Muscle of leg (tissue), 11 donors: ENCODE results near the gene PAN2. TPM values are rescaled to one million over a fixed set of nuclear protein-coding genes. Genes with fewer than 3 reads are reported as not detected.
"Not testable (repeated sequence)": the region's sequence is repeated elsewhere in the genome, so short reads cannot be mapped to it uniquely, and the experiment has no call there.

ENCODE experiments used
- DNase-seq: peaks from one replicate; pipeline ENCODE4 v3.0.0; 2013
- H3K27ac ChIP-seq: one replicate; pipeline ENCODE4 v1.5.1; 2013; ENCODE audit warnings: mild to moderate bottlenecking, low read length, control low read depth
- H3K27me3 ChIP-seq: one replicate; pipeline ENCODE4 v1.6.1; 2013; ENCODE audit warnings: low read length; ENCODE audit not compliant: control insufficient read depth, insufficient read depth
- H3K36me3 ChIP-seq: one replicate; pipeline ENCODE4 v1.6.1; 2013; ENCODE audit warnings: low read length; ENCODE audit not compliant: control insufficient read depth, insufficient read depth
- H3K4me1 ChIP-seq: one replicate; pipeline ENCODE4 v1.6.1; 2013; ENCODE audit warnings: low read length; ENCODE audit not compliant: control insufficient read depth, insufficient read depth
- H3K4me3 ChIP-seq: one replicate; pipeline ENCODE4 v1.5.1; 2013; ENCODE audit warnings: low read length, control low read depth
- H3K9me3 ChIP-seq: replicated peaks from 2 replicates; pipeline ENCODE4 v1.6.1; 2013; ENCODE audit warnings: low read depth, low read length; ENCODE audit not compliant: control insufficient read depth
- WGBS: methylation state at CpG from one replicate; pipeline ENCODE4 v1.1.5; 2013; ENCODE audit warnings: missing lambda C conversion rate; ENCODE audit not compliant: insufficient coverage; 5-methylcytosine and 5-hydroxymethylcytosine counted together
- polyA plus RNA-seq, 8 donors: library from polyadenylated mRNA; unstranded; fragments of 120-200 nt; gene quantifications; one replicate each; pipeline versions ENCODE4 v1.2.1 to v1.2.3, GENCODE V29; 2013; ENCODE audit warnings: inconsistent platforms in 1 of 8, low replicate concordance in 1 of 8; ENCODE audit not compliant: insufficient read length in 8 of 8, insufficient read depth in 1 of 8
- total RNA-seq: library from RNA; stranded (reverse); fragments of 120-200 nt; gene quantifications from one replicate; pipeline ENCODE4 v1.2.4, GENCODE V29; 2013

Gene PAN2
- total and polyA plus RNA-seq, 9 donors, result 27.9 to 49.6 (median 41.7) TPM

GRCh38 chr12:56330936-56331490, 2.8 kb downstream of the PAN2 start:
- Histone ChIP-seq H3K9me3 (no peaks in the 10 kb centered on the region), H3K36me3 (peaks cover 25% of the 10 kb centered on the region), H3K4me3 (no peak overlapping the region), H3K4me1 (peaks cover 13% of the 10 kb centered on the region), H3K27me3 (no peaks in the 10 kb centered on the region), H3K27ac (no peak overlapping the region)
- WGBS, result no CpG with 5 or more reads among the region's 7 CpGs
- no peak for DNase-seq

DNA sequence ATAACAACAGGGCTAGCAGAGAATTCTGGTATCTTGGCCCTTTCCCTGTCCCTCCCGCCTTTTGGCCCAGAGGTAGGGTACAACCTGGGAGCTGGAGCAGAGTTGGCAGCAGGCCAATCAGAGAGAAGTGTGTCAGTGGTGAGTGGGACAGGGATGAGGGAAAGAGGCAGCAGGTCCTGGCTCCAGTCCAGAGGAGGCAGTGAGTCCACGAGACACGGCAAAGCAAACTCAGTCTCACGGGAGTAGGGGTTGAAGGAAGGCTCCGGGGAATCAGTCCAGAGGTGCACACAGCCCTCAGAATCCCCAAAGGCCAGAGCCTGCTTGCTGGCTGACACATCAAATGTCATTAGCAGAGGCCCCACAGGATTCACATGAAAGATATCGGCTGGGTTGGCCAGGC, 7.3 kb downstream of the PAN2 start:
- DNase-seq, result no peak
- 92% methylated on average over 5 of the region's 6 CpGs for WGBS
- no peaks in the 10 kb centered on the region for H3K4me1 ChIP-seq
- H3K9me3 ChIP-seq, result no peaks in the 10 kb centered on the region
- H3K4me3 ChIP-seq, result no peak overlapping the region
- no peak overlapping the region for H3K27ac ChIP-seq
- H3K27me3 ChIP-seq, result no peaks in the 10 kb centered on the region
- H3K36me3 ChIP-seq, result peaks cover 66% of the 10 kb centered on the region

GRCh38 chr12:56326126-56326525, 7.7 kb downstream of the PAN2 start:
- no peaks in the 10 kb centered on the region for H3K4me1 ChIP-seq
- 97% methylated on average over 5 of the region's 8 CpGs for WGBS
- no peaks in the 10 kb centered on the region for H3K27me3 ChIP-seq
- DNase-seq, result no peak
- H3K4me3 ChIP-seq, result no peak overlapping the region
- peaks cover 66% of the 10 kb centered on the region for H3K36me3 ChIP-seq
- H3K9me3 ChIP-seq, result no peaks in the 10 kb centered on the region
- H3K27ac ChIP-seq, result no peak overlapping the region

GRCh38 chr12:56324206-56324605, 9.6 kb downstream of the PAN2 start:
- no peak overlapping the region for H3K4me3 ChIP-seq
- H3K36me3 ChIP-seq, result peaks cover 78% of the 10 kb centered on the region
- H3K4me1 ChIP-seq, result no peaks in the 10 kb centered on the region
- no peaks in the 10 kb centered on the region for H3K27me3 ChIP-seq
- 92% methylated on average over 2 of the region's 6 CpGs for WGBS
- H3K9me3 ChIP-seq, result no peaks in the 10 kb centered on the region
- H3K27ac ChIP-seq, result no peak overlapping the region
- no peak for DNase-seq

DNA sequence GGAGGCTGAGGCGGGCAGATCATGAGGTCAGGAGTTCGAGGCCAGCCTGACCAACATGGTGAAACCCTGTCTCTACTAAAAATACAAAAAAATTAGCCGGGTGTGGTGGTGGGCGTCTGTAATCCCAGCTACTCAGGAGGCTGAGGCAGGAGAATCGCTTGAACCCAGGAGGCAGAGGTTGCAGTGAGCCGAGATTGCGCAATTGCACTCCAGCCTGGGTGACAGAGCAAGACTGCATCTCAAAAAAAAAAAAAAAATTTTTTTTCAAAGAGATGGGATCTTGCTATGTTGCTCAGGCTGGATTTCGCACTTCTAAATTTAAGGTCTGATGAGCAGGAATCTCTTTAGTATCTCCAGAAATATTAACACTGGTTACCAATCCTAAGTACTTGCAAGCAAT, 12.2 kb downstream of the PAN2 start:
- H3K4me3 ChIP-seq, H3K27me3 ChIP-seq, H3K4me1 ChIP-seq, H3K9me3 ChIP-seq, H3K27ac ChIP-seq, DNase-seq: not testable (repeated sequence)
- WGBS, result 80% methylated on average over 1 of the region's 8 CpGs
- H3K36me3 ChIP-seq, result peaks cover 73% of the 10 kb centered on the region

DNA sequence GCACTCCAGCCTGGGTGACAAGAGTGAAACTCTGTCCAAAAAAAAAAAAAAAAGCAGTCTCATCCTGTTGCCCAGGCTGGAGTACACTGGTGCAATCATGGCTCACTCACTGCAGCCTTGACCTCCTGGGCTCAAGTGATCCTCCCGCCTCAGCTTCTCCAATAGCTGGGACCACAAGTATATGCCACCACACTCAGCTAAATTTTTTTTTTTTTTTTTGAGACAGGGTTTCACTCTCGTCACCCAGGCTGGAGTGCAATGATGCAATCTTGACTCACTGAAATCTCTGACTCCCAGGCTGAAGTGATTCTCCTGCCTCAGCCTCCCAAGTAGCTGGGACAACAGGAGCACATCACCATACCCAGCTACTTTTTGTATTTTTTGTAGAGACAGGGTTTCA, 12.8 kb downstream of the PAN2 start:
- Histone ChIP-seq H3K27me3 (no peaks in the 10 kb centered on the region), H3K4me3 (no peak overlapping the region), H3K4me1 (peaks cover 7% of the 10 kb centered on the region), H3K27ac (no peak overlapping the region), H3K9me3 (no peaks in the 10 kb centered on the region), H3K36me3 (peaks cover 68% of the 10 kb centered on the region)
- DNase-seq, result no peak
- WGBS, result 100% methylated on average over 1 of the region's 2 CpGs

DNA sequence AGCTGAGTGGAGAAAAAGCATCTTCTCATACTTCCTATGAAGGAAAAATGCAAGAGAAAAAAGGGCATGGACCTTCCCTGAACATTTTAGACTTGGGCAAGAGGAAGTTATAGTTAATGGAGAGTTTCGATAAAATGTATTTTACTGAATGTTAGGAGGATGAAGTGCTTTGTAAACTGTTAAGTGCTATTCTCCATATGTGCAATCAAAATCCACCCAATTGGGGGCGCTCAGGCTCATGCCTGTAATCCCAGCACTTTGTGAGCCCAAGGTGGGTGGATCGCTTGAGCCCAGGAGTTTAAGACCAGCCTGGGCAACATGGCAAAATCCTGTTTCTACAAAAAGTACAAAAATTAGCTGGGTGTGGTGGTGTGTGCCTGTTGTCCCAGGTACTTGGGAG, 16.1 kb downstream of the PAN2 start:
- Histone ChIP-seq H3K27ac (no peak overlapping the region), H3K36me3 (peaks cover 46% of the 10 kb centered on the region), H3K4me3 (no peak overlapping the region), H3K4me1 (peaks cover 15% of the 10 kb centered on the region), H3K9me3 (no peaks in the 10 kb centered on the region), H3K27me3 (no peaks in the 10 kb centered on the region)
- no CpG with 5 or more reads among the region's 3 CpGs for WGBS
- no peak for DNase-seq

GRCh38 chr12:56315622-56316473, 18.0 kb downstream of the PAN2 start, which contains the start of gene CNPY2:
Gene CNPY2 (minus strand): TSS chr12:56315988. CDS start chr12:56315217, 771 bp downstream.
- H3K4me1 ChIP-seq, result peaks cover 15% of the 10 kb centered on the region
- WGBS, result under 1% methylated on average over 60 of the region's 62 CpGs
- H3K27me3 ChIP-seq, result no peaks in the 10 kb centered on the region
- H3K9me3 ChIP-seq, result no peaks in the 10 kb centered on the region
- peak within 1 kb of the TSS; percentile 97 for H3K27ac ChIP-seq
- peak within 1 kb of the TSS; percentile 93 for H3K4me3 ChIP-seq
- DNase-seq, result peak; percentile 98
- peaks cover 50% of the 10 kb centered on the region for H3K36me3 ChIP-seq

- H3K36me3 ChIP-seq, result peaks cover 52% of the 10 kb centered on the region
- DNase-seq, result peak; percentile 35
- 2% methylated on average over 7 of the region's 11 CpGs for WGBS
Measured at GRCh38 chr12:56315249-56315621, 18.6 kb downstream of the PAN2 start.

GRCh38 chr12:56311003-56311402, 22.8 kb downstream of the PAN2 start:
- Histone ChIP-seq H3K9me3 (no peaks in the 10 kb centered on the region), H3K4me1 (peaks cover 8% of the 10 kb centered on the region), H3K27ac (no peak overlapping the region), H3K4me3 (no peak overlapping the region), H3K36me3 (peaks cover 59% of the 10 kb centered on the region), H3K27me3 (no peaks in the 10 kb centered on the region)
- no peak for DNase-seq
- 92% methylated on average over 9 of the region's 12 CpGs for WGBS

More at GRCh38 chr12:56315249-56315621, 18.6 kb downstream of the PAN2 start:
- H3K4me1 ChIP-seq, result peaks cover 15% of the 10 kb centered on the region
- H3K4me3 ChIP-seq, result peak overlapping the region; percentile 93
- H3K9me3 ChIP-seq, result no peaks in the 10 kb centered on the region
- H3K27me3 ChIP-seq, result no peaks in the 10 kb centered on the region
- H3K27ac ChIP-seq, result peak overlapping the region; percentile 97
